NCI-H1048 (cell line): Measurements from ENCODE around the gene TMEM238L.

Experiments
- DNase-seq: peaks from one replicate; lab custom pipeline; 2025; lab: John Stamatoyannopoulos, UW

Gene TMEM238L

GRCh38 chr17:10773391-10773790, 30.5 kb downstream of the TMEM238L start:
- no peak for DNase-seq

DNA sequence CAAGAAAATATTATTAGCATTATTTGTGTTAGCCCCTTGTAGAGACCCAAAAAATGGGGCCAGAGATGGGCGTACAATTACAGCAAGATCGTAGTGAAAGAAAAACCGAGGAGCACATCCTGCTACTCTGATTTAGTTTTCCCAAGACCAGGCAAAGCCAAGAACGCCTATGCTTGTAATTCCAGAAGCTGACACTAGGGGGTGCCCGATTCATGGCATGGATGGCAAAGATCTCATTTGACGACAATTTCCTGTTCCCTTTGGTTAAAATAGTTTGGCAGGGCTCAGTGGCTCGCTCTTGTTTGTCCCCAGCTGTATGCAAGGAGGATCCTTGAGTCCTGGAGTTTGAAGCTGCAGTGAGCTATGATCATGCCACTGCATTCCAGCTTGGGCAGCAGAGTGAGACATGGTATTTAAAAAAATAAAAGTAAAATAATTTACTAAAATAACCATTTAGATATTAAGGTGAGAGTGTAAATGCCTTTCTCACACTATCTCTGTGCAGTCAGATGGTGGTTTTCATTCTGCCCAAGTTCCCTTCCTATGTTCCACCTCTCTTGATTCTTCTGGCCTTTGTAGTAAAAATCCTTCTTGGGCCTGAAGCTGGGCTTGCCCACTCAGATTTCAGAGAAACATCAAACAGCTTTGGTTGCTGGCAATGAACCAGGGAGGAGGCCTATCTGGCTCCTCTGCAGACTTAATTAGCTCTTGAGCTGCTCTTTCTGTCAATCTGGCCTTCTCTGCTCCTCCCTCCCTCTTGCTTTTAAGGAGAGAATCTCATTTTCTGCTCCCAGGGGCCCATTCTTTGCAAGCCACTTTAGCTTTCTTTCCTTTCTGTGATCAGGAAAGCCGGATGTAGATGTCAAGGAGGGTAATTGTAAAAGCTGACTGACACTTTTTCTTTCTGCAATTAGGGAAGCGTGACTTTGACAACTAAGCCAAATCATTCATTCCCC, 31.2 kb downstream of the TMEM238L start:
- DNase-seq: no peak

GRCh38 chr17:10771148-10771547, 32.8 kb downstream of the TMEM238L start:
- no peak for DNase-seq

GRCh38 chr17:10769840-10770239, 34.1 kb downstream of the TMEM238L start:
- no peak for DNase-seq

DNA sequence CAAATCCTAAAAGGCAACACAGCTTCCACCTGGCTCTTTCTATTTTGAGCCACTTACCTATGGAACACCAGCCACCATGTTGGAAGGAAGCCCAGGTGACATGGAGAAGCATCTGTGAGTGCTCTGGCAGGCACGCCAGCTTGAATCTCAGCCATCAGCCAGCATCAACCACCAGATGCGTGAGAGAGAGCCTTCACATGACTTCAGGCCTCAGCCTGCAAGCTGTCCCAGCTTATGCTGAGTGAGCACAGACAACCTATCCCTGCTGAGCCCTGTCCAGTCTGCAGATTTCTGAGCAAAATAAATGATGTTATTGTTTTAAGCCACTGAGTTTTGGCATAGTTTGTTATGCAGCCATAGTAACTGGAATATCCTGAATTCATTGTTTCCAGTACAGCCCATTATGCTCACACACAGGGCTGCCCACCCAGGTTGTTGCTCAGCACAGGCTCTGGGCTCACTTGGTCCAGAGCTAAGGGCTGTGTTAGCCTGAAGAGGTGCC, 35.1 kb downstream of the TMEM238L start:
- no peak for DNase-seq

GRCh38 chr17:10767232-10767631, 36.7 kb downstream of the TMEM238L start:
- no peak for DNase-seq

DNA sequence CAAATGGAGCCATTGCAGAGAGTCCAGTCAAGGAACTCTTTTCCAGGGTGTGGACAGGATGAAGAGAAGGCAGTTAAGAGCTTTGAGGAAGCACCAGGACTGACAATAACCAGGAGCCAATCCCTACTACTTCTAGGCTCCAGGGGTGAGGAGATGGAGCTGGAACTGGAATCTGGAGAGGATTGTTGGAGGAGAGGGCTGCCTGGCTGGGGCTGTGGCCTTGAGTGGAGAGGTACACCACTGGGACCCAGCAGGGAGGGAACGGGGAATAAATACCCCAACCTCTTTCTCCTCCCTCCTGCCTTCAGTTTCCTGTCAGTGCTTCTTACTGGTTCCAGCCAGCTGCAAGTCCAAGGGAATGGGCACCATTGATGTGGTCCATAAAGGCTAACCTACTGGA, 41.9 kb downstream of the TMEM238L start:
- DNase-seq: no peak

GRCh38 chr17:10761281-10761680, 42.6 kb downstream of the TMEM238L start:
- no peak for DNase-seq

DNA sequence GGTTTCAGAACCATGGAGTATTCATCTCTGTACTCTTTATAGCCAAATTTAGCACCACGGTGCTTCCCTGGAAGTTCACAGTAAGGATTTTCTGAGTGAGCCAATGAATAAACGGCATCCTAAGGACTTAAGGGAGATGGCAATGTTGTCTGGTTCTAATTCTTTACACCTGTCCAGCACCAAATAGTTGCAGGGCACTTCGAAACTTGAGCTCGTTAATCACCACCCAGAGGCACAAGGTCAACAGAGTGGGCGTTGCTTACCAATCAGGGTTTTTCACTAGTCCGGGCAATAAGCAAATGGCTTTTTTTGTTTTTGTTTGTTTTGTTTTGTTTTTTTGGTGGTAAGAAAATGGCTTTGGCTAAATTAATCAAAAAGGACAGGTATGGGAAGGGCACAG, 45.8 kb downstream of the TMEM238L start:
- no peak for DNase-seq

DNA sequence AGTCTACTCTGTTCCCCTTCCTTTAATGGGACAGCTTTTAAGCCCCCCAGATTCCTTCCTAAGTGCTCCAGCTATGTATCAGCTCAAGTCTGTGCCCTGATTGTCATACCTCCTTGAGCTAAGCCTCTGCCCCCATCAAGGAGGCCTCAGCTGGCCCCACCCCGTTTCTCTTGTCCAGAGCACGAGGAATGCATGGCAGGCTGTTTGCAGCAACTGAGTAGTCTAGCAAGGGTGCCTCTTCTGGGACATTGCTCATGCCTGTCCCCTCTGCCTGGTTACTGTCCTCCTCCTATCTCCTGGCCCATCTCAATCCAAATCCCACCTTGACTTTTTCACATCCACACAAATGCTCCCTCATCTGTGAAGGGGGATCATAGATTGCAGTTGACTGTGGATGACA, 46.3 kb downstream of the TMEM238L start:
- DNase-seq: no peak

DNA sequence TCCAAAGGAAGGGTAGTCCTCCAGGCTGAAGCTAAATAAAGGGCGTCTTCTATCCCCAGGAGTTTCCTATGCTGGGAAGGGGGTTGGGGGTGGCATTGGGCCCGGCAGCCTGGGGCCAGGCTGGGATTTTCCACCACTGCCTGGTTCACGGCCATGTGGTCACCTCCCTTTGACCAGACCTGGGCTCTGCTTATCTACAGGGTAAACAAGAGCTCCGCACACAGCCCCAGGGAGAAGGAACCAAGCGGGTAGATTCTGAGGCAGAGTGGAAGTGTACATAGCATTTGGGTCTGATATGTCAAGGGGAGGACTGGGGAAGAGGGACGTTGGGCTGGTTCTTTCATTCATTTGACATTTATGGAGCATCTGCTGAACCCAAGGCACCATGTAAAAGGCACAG, 46.8 kb downstream of the TMEM238L start:
- DNase-seq: no peak

DNA sequence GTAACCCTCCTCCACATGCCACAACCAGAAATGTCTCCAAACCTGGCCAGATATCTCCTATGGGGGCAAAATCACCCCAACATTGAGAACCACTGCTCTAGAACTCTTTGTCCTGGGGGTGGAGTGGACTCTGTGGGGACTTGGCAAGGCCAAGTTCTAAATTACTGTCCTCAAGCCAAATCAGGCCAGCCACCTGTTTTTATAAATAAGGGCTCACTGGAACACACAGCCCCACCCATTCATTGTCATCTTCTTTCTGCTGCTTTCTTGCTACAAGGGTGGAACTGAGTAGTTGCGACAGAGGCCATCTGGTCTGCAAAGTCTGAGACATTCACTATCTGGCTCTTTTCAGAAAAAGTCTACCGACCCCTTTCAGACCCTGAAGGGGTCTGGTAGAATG, 47.3 kb downstream of the TMEM238L start:
- no peak for DNase-seq

- no peak for DNase-seq
These were observed 47.7 kb downstream of the TMEM238L start for GRCh38 chr17:10756185-10756584.

GRCh38 chr17:10755592-10756127, 48.2 kb downstream of the TMEM238L start:
- no peak for DNase-seq

DNA sequence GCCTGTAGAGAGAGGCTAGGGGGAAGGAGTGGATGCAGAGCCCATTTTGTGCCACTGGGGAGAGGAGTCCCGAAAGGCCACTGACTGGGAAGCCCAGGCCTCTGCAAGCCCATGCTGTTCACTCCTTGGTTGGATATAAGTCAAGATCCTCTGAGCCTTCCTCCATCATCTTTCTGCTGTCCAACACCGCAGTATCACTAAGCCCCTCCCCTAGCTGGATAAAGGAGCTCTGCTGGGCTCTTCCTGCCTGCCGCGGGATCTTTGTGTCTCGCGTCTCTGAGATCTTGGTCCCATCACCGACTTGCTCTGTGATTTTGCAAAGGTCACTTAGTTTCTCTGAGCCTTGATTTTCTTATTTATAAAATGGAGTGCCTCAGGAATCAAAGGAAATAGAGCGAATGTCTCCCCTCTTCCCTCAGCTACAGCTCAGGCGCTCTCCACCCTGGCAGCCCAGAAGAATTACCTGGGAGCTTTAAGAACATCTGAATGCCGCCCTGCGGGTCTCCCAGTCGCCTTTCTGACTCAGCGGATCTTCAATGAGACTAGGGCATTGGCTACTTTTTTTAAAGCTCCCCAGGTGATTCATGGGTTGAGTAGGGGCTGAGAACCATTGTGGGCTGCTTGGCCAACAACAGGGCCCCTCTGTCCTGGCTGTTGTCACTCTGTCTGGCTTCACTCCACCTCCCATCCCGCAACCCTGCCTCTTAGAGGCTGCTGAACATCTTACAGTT, 48.9 kb downstream of the TMEM238L start:
- no peak for DNase-seq

- DNase-seq: no peak
These were observed 49.8 kb downstream of the TMEM238L start for GRCh38 chr17:10754109-10754508.

DNA sequence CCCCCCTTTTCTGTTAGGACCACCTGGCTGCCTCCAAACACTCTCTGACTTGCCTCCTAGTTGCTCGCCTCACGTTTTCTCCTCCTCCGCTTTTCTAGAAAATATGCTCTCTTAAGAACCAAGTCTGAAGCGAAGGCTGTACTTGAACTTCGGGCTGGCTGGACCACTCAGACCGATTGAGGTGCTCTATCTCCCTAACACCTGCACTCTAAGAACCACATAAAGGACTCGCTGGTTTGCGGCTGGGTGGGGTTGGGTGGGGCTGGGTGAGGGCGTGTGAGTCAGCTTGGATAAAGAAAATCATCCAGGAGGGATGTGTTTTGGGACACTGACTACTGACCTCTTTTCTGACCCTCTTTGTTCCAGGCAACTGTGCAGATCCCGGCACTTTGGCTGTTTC, 51.2 kb downstream of the TMEM238L start:
- DNase-seq: no peak

DNA sequence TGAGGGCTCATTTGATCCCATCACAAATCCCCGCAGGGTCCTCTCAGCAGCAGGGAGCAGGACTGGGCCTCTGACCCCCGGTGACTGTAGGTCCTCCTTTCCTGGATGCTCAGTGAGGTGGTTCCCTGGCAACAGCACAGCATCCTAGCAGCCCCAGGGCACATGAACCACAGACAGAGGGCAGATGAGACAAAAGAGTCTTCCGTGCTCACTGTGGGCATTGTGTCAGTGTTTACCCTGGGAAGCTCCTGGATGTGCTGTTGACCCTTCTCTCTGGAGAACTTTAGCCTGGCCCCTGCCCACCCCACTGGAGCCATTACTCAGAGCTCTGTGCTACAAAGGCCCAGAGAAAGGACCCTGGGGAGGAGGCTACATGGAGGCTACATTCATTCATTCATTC, 52.3 kb downstream of the TMEM238L start:
- DNase-seq: no peak

DNA sequence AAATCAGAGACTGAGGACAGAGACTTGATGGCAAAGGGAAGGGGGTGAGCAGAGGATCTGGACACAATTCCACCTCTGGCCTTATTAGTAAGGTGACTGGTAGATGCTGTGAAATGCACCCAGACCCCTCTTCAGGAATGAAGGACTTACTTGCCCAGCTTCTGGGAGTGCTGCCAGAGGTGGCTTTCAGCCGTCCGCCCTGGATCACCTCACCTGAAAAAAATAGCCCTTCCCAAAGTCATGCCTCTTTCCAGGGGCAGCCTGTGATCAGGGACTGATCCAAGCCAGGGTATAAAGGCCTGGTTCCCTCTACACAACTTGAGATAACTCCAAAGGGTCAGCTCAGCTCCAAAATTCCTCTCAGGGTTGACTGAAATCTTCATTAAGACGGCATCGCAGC, 53.7 kb downstream of the TMEM238L start:
- no peak for DNase-seq

- no peak for DNase-seq
These were observed 55.2 kb downstream of the TMEM238L start for GRCh38 chr17:10748531-10749181.

DNA sequence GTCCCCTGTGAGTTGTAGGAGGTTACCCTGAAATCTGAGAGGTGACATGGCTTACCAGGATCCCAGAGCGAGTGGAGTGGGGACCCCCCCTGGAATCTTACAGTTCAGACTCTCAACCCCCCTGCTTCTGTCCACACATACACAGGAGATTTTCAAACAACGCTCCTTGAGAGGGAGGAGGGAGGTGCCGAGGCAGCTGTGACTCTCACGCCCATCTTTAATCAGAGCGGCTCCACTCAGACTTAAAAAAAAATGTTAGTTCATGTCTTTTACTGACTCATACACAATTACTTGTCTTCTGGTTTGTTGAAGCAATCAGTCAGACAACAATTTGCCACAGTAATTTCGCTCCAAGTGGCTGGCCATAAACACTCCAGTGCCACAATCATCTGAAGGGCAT, 58.7 kb downstream of the TMEM238L start:
- no peak for DNase-seq
